Activated effector memory CD4-positive, alpha-beta T cell treated with anti-CD3 and anti-CD28 coated beads, Interleukin-2, amount 50 U/mL, for 16 hours (primary cell): ENCODE results near the gene SCUBE2.
"Not testable (repeated sequence)": the region's sequence is repeated elsewhere in the genome, so short reads cannot be mapped to it uniquely, and the experiment has no call there.

Source experiments
- DNase-seq: peaks from one replicate; pipeline ENCODE4 v3.0.0-alpha.2; 2020

SCUBE2 gene

DNA sequence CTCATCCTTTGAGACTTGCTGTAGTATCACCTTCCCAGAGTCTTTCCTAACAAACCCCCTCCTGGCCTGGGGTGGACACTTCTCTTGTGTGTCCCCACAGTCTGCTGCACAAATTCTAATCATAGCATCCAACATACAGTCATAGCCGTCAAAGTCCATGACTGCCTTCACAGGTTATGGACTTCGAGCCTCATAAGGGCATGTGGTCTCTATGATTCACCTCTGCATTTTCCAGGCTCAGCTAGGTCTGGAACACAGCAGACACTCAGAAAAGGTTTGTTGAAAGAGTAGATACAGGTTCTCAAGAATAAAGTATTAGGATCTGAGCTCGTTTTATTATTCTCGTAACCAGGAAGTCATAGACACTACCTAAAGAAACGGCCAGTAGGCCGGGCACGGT lies 13.2 kb upstream of the SCUBE2 start:
- no peak for DNase-seq

DNA sequence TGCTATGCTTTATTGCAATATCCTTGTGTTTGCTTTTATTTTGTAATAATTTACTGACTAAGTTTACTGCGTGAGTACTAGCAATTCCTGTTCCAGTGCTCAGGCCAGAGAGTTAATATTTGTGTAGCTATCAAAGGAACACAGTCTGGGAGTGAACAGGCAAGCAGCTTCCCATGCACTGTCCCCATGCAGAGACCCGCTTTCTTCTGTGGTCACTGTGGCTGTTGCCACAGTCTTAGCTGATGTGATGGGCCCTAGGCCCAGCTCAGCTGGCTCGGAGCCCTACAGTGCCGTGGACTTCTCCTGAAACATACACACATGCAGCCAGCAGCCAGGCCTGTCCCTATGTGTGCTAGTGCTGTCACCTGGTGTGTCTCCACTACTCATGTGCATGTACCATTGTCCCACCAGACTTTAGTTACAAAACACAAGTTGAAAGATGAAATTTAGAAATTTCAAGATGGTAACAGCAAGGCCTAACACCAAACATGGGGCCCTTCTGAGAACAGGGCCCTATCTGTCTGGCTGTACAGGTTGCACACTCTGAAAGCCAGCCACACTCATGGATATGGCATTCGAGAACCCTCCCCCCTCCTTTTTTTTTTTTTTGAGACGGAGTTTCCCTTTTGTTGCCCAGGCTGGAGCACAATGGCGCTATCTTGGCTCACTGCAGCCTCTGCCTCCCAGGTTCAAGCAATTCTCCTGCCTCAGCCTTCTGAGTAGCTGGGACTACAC lies 12.3 kb upstream of the SCUBE2 start:
- no peak for DNase-seq

DNA sequence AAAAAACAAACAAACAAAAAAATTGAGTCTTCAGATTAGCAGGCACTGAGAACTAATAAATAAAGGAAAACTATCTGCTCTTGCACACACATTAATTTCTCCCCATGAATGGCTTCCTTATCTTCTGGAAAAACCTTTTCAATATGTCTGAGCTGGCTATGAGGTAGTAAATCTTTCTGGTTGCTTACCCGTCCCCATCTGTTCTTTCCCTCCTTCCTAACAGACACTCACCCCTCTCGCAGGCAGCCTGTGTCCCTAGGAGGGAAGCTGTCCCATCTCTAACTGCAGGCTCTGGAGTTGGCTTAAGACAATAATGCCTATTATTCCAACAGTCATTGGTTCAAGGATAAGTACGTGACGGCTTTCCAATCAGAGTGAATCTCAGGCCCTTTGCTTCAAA lies 8.2 kb upstream of the SCUBE2 start:
- DNase-seq = no peak

DNA sequence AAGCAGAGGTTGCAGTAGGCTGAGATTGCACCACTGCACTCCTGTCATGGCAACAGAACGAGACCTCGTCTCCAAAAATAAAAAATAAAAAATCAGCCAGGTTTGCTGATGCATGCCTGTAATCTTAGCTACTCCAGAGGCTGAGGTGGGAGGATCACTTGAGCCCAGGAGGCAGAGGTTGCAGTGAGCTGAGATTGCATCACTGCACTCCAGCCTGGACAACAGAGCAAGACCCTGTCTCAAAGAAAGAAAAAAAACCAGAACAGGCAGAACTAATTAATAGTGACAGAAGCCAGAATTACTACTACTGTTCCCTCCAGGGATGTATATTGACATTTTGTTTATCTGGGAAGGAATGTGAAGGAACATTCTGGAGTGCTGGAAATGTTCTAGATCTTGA lies 7.1 kb upstream of the SCUBE2 start:
- not testable (repeated sequence) for DNase-seq

DNA sequence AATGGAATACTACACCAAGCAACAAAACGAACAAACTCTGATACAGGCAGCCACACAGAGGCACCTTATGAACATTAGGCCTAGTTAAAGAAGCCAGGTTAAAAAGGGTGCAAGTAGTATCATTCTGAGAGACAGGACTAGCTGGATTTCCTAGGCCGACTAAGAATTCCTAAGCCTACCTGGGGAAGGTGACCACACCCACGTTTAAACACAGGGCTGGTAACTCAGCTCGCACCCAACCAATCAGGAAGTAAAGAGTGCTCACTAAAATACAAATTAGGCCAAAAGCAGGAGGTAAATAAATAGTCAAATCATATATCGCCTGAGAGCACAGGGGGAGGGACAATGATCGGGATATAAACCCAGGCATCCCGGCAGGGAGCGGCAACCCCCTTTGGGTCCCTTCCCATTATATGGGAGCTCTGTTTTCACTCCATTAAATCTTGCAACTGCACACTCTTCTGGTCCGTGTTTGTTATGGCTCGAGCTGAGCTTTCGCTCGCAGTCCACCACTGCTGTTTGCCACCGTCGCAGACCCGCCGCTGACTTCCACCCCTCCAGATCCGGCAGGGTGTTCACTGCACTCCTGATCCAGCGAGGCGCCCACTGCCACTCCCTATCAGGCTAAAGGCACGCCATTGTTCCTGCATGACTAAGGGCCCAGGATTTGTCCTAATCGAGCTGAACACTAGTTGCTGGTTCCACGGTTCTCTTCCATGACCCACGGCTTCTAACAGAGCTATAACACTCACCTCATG lies 6.0 kb upstream of the SCUBE2 start:
- not testable (repeated sequence) for DNase-seq

DNA sequence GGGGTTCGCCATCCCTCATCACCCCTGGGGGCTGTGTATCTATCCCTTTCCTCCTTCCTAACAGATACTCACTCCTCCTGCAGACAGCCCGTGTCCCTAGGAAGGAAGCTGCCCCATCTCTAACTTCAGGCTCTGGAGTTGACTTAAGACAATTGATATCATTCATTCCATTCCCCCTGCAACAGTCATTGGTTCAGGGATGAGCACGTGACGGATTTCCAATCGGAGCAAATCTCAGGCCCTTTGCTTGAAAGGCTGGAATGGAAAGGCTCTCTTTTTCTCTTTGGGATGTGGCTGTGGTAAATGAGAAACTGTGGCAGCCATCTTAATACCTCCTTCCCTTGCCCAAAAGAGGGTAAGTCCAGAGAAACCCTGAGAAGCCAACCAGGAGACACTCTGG lies 5.0 kb upstream of the SCUBE2 start:
- DNase-seq = no peak

DNA sequence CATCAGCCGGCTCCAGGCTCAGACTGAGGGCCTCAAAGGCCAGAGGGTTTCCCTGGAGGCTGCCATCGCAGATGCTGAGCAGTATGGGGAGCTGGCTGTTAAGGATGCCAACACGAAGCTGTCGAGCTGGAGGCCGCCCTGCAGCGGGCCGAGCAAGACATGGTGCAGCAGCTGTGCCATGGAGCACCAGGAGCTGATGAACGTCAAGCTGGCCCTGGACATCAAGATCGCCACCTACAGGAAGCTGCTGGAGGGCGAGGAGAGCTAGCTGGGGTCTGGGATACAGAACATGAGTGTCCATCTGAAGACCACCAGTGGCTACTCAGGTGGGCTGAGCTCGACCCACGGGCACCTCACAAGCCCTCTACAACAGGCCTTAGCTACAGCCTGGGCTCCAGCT lies 4.0 kb upstream of the SCUBE2 start:
- DNase-seq = no peak

DNA sequence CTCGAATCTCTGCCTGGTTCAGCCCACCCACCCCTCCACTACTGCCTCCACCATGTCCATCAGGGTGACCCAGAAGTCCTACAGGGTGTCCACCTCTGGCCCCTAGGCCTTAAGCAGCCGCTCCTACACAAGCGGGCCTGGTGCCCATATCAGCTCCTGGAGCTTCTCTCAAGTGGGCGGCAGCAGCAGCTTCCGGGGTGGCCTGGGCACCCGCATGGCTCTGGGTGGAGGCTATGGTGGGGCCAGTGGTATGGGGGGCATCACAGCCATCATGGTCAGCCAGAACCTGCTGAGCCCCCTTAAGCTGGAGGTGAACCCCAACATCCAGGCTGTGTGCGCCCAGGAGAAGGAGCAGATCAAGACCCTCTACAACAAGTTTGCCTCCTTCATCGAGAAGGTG lies 3.0 kb upstream of the SCUBE2 start:
- no peak for DNase-seq

DNA sequence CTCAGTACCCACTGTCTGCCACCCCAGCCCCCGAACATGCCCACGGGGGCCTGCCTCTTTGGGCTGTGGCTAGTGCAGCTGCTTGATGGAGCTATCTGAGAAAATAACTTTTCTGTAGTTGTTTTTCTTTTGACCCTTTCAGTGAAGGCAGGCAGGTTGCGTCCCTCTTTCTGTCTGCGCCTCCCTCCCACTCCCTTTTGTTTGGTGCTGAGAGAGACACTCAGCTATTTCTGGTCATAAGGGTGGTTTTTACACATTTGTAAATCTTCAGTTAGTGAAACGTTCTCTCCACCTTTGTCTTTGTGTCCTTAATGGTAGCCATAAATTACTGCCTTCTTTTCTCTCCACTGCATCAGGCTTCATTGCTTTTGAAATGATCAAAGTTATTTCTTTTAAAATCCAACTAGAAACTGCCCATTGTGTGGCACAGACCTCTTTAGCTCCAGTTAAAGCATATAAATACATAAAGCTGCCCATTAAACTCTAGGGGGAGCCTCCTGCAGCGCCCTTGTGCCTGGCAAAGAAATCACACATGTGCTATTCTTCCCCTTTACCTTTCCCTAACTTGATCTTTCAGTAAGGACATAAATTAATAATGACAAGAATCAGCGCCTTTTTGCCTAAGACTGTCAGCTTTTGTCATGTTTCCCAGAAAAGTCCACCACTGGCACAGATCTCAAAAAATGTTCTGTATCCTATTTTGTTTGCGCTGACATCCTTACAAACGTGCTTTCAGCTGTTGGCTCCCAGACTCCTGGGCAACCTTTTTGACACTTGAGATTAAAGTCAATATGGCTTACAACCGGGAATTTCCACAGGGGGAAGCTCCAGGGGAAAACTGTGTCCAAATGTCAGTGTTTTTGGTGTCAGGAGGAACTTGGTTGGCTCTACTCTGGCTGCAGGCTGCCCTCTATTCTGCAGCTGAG lies 1.7 kb upstream of the SCUBE2 start:
- no peak for DNase-seq

DNA sequence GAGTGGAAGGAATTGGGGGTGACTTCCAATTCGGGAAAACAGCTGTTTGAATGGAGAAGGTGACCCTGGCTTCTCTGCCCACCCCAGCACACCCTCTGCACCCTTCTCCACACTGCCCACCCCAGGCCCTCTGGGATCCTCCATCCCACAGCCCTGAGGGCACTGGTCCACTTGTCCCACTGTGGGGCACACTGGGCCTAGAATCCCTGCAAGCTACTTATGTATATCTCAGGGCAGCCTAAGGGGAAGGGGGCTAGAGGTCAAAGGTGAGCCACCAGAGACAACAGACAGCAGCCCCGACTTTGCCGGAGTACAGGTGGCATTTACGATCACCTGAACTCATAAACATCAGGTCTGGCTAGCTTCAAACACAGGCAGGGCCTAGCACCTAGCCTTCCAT lies 673 bp upstream of the SCUBE2 start:
- DNase-seq = no peak

DNA sequence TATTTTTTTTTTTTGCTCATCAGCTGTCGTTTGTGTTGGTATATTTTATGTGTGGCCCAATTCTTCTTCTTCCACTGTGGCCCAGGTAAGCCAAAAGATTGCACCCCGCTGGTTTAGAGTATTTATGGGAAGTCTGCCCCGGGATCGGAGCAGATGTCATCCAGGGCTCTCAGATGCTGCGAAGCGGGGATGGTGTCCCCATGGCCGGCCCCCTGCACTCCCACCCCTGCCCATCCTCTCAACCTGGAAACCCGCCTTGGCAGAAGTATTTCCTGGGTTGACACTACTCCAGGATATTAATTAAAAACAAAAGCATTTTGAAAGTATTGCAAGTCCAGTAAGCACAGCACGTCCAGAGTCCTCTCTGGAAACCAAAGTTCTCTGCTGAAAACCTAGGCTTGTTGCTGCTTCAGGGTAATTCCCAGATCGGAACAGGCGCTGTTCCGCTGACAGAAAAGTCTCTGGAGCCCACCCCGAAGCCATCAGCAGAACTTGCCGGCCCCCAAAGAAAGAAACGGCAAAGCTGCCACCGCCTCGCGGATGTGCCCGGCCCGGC lies 833 bp downstream of the SCUBE2 start:
- DNase-seq = no peak

DNA sequence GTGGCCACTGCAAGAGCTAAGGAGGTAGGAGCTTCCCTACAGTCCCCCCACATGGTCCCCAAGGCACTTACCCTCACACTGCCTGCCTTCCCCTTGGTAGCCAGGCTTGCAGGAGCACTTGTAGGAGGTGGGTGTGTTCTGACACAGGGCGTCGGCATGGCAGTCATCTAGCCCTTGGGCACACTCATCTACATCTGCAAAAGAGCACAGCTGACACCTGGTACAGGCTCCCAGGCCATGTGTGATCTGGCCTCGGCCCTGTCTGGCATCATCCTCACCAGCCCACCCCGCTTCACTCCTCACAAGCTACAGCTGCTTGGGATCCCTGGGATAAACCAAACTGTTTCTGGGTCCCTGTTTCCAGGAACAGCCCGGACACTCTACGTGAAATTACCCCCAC lies 1.8 kb downstream of the SCUBE2 start:
- no peak for DNase-seq

DNA sequence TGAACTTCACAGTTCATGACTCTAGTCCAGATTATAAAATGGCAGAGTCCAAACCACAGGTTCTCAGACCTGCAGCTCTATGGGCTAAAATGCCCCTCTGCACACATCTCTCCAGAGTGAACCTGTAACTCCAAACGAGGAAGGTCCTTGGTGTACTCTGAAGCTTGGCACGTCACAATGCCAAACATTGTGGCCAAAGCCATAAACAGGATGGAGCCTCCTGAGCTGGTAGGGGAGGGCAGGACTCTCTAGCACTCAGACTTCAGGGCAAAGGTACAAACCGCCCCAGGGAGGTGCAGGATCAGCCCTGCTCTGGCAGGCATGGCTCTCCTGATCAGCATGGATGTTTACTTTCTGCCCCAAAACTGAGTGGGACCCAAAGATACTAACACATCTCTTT lies 2.3 kb downstream of the SCUBE2 start:
- no peak for DNase-seq

DNA sequence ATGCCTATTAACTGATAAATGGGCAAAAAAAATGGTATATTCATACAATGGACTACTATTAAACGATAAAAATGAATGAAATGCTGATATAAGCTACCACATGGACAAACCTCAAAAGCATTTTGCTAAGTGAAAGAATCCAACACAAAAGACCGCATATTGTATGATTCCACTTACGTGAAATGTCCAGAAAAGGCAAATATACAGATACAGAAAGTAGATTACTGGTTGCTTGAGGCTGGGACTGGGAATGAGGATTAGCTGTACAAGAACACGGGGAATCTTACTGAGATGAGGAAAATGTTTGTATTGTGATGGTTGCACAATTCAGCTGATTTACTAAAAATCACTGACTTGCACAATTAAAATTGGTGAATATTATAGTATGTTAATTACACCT lies 8.8 kb downstream of the SCUBE2 start:
- no peak for DNase-seq

DNA sequence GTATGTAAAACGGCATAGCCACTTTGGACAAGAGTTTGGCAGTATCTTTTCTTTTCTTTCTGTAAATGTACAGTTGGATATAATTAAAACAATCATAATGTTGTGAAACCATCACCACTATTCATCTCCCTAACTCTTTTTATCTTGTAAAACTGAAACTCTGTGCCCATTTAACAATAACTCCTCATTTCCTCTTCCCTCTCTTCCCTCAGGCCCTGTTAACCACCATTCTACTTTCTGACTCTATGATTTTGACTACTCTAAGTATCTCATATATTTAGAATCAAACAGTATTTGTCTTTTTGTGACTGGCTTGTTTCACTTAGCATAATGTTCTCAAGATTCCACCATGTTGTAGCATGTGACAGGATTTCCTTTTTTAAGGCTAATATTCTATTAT lies 10.2 kb downstream of the SCUBE2 start:
- DNase-seq = no peak

DNA sequence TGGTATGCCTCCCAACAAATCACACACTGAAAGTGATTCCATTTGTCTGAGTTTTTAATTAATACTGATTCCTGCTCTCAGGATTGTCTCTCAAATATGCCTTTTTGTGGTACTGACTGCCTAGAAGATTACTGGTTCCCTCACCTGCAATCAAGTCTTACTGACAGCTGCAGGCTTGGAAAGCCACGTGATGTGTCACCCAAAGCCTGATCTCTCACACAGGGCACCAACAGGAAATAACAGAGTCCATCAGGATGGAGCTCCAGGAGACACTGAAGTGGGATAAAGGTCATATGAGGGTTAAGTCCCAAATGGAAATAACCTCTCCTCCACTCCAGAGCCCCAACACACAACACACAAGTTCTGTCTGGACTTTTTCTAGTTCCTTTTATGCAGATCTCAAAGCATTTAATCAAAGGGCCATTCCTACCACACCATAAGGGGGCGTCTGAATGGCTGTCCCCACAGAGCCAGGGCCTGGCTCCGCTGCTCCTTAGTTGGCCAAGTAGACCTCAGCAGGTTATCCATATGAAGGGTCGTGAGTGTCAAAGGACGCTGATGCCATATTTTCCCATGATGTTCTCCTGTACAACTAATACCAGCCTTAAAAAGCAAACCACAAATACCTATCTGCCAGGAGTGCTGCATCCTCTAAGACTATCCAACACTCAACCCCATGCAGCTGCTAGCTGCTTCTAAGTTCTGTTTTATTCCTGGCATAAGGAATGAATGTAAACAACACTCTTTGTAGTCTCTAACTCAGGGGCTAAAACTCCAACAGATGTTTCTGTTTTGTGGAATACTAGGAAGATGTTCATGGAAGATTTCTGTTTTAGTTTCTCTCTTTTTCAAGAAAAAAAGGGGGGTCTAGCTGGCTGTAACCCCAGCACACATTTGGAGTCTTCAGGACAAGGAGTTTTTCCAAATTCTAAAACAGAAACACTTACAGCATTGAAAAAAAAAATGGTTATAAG lies 13.0 kb downstream of the SCUBE2 start:
- DNase-seq = no peak

DNA sequence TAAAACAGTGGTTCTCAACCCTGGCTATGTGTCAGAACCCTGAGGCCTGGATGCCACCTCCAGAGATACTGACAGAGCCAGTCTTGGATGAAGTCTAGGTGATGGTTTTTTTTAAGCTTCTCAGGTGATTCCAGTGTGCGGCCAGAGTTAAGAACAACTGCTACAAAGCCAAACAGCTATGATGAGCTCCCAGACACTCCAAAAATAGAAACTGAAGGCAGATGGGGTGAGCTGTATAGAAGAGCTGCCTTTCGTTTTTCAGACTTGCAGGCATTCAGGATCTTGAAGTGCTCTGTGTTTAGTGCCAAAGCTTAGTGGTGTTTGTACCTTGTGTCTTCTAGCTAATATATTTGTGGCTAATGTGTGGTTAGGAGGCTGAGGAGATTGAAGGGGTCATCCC lies 14.2 kb downstream of the SCUBE2 start:
- DNase-seq = no peak

DNA sequence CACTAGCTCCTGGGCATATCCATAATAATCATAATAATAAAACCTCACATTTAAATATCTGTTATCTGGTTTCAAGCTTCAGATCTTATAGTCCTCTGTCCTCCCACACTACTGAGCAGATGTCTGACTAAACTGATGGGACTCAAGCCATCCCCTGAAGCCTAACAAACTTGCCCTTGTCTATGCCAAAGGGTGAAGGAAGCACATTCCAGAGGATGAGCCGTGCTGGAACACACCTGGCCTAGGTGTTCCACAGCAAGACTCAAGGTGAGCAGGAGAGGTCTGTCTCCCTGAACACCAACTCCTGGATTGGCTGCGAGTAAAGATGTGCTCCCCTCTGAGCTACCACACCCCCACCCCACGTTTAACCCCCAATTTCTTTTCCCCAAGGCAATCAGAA lies 14.7 kb downstream of the SCUBE2 start:
- no peak for DNase-seq

DNA sequence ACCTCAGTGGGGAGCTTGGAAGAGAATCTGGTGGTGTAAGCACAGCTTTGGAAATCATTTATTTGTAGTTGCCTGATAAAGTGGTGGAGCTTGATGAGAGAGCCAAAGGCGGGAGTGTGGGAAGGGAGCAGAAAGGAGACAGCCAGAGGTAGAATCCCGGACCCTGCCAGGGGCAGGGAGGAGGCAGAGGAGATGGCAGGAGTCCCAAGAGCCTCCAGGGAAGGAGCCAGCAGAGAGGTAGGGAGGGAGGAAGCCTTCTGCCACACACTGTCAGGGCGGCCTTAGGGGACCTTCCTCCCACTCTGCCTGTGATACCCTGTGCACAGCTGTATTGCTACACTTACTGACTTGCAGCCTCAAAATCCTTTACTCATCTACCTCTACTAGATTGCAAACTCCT lies 15.4 kb downstream of the SCUBE2 start:
- no peak for DNase-seq

DNA sequence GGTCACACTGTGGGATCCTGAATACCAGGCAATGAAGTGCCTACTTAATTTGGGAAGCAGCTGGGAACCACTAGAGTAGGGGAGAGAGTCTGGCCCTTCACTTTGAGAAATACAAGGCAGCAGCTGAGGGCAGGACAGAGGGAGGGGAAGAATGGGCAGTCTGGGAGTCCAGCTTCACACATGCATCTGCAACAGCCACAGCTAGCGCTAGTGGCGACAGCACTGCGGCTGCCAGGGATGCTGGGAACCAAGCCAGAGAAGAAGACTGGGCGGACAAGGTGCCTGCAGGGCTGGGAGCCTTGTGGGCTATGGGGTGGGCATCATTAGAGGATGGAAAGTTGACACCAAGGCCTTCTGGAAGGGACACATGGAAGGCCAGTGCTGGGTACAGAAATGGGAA lies 15.8 kb downstream of the SCUBE2 start:
- no peak for DNase-seq

DNA sequence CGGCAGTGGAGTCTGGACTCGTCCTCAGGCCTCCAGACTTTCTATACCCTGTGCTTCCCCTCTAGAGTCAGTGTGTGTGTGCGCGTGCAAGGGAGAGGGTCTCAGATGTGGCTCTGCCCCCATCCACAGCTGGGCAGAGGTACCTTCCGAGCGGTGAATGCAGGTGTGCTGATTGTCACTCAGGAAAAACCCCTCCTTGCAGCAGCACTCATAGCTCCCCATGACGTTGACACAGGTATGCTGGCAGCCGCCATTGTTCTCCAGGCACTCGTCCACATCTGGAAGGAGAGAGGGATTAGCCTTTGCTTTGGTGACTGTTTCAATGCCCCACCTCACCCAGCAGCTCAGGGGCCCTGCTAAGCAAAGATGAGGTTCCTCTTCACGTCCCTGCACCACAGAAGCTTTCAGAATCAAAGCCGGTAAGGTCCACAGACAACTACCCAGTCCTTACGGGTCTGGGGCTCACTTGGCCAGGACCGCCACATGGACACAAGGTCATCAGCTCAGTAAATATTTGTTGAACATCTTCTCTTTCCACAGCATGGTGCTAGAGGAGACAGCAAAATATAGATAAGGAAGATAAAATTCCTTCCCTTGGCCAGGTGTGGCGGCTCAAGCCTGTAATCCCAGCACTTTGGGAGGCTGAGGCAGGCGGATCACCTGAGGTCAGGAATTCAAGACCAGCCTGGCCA lies 16.9 kb downstream of the SCUBE2 start:
- DNase-seq = no peak
